WTC11 (cell line): ENCODE data around the gene MUSTN1. TPM values are rescaled to one million over a fixed set of nuclear protein-coding genes. Genes with fewer than 3 reads are reported as not detected.

ENCODE experiments used
- ATAC-seq: fragments of 200-7000 bp; cut with Tn5 transposase; 2 replicates; pipeline ENCODE4 v1.10.0; 2021; ENCODE audit warnings: mild to moderate bottlenecking, moderate library complexity
- CTCF ChIA-PET: fragments of 300-600 bp; sonication (Branson Sonifier 250); formaldehyde crosslinking; loops from one replicate; lab custom pipeline; 2021; ENCODE audit warnings: antibody characterized with exemption; lab: Charles Lee
- POLR2A ChIA-PET: fragments of 350-600 bp; sonication (Branson Sonifier 250); formaldehyde crosslinking; loops from one replicate; lab custom pipeline; 2021; ENCODE audit warnings: antibody characterized with exemption; lab: Charles Lee
- DNase-seq: peaks from one replicate; pipeline ENCODE4 v3.0.0; 2021; ENCODE audit warnings: low spot score
- H3K27ac Mint-ChIP-seq: 2 replicates; pipeline ENCODE4 v1.8.0; 2021; ENCODE audit warnings: mixed read lengths
- H3K27me3 Mint-ChIP-seq: 2 replicates; pipeline ENCODE4 v1.8.0; 2021; ENCODE audit warnings: low read depth, mild to moderate bottlenecking, moderate library complexity, mixed read lengths
- H3K36me3 Mint-ChIP-seq: 2 replicates; pipeline ENCODE4 v1.8.0; 2021; ENCODE audit warnings: mixed read lengths
- H3K4me1 Mint-ChIP-seq: 2 replicates; pipeline ENCODE4 v1.8.0; 2022; ENCODE audit warnings: mixed read lengths
- H3K4me3 Mint-ChIP-seq: 2 replicates; pipeline ENCODE4 v1.8.0; 2021; ENCODE audit warnings: mild to moderate bottlenecking, moderate library complexity, mixed read lengths
- H3K9me3 Mint-ChIP-seq: 2 replicates; pipeline ENCODE4 v1.8.0; 2021; ENCODE audit warnings: mixed read lengths
- AR ChIP-seq: fragments of 250-450 bp; sonication (Bioruptor Pico); IDR thresholded peaks from 2 replicates; pipeline ENCODE4 v1.9.0; 2021; ENCODE audit warnings: mild to moderate bottlenecking
- ARID4B ChIP-seq: sonication (generic); formaldehyde crosslinking; IDR thresholded peaks from 2 replicates; pipeline ENCODE4 v1.8.0; 2023; ENCODE audit warnings: missing genetic modification reagents, mild to moderate bottlenecking, borderline replicate concordance
- ATF6 ChIP-seq: sonication (generic); formaldehyde crosslinking; IDR thresholded peaks from 2 replicates; pipeline ENCODE4 v1.8.1; 2023; ENCODE audit warnings: mild to moderate bottlenecking, missing genetic modification reagents
- CBFB ChIP-seq: sonication (generic); formaldehyde crosslinking; IDR thresholded peaks from 2 replicates; pipeline ENCODE4 v1.8.1; 2022; ENCODE audit warnings: mild to moderate bottlenecking, low read depth, missing genetic modification reagents
- E2F1 ChIP-seq: sonication (generic); formaldehyde crosslinking; IDR thresholded peaks from 2 replicates; pipeline ENCODE4 v1.8.0; 2022; ENCODE audit warnings: mild to moderate bottlenecking, missing genetic modification reagents
- ELF4 ChIP-seq: sonication (generic); formaldehyde crosslinking; IDR thresholded peaks from 2 replicates; pipeline ENCODE4 v1.8.1; 2022; ENCODE audit warnings: low read depth, mild to moderate bottlenecking, moderate library complexity, missing genetic modification reagents
- FOXK1 ChIP-seq: sonication (generic); formaldehyde crosslinking; IDR thresholded peaks from 2 replicates; pipeline ENCODE4 v1.8.0; 2022; ENCODE audit warnings: mild to moderate bottlenecking, moderate library complexity, missing genetic modification reagents
- FOXP4 ChIP-seq: sonication (generic); formaldehyde crosslinking; IDR thresholded peaks from 2 replicates; pipeline ENCODE4 v1.8.0; 2022; ENCODE audit warnings: mild to moderate bottlenecking, missing genetic modification reagents
- IRF1 ChIP-seq: sonication (generic); formaldehyde crosslinking; IDR thresholded peaks from 2 replicates; pipeline ENCODE4 v1.8.0; 2023; ENCODE audit warnings: missing genetic modification reagents
- IRF2 ChIP-seq: sonication (generic); formaldehyde crosslinking; IDR thresholded peaks from 2 replicates; pipeline ENCODE4 v1.8.0; 2022; ENCODE audit warnings: low read depth, missing genetic modification reagents, borderline replicate concordance
- MXD4 ChIP-seq: fragments of 250-450 bp; sonication (Bioruptor Pico); IDR thresholded peaks from 2 replicates; pipeline ENCODE4 v1.8.0; 2021; ENCODE audit warnings: mild to moderate bottlenecking, moderate library complexity, borderline replicate concordance
- NFYB ChIP-seq: sonication (generic); formaldehyde crosslinking; conservative IDR thresholded peaks from 2 replicates; pipeline ENCODE4 v1.8.0; 2022; ENCODE audit warnings: low read depth, missing genetic modification reagents
- TP53 ChIP-seq: sonication (generic); formaldehyde crosslinking; IDR thresholded peaks from 2 replicates; pipeline ENCODE4 v1.8.1; 2023; ENCODE audit warnings: mild to moderate bottlenecking, missing genetic modification reagents
- USF2 ChIP-seq: sonication (generic); formaldehyde crosslinking; IDR thresholded peaks from 2 replicates; pipeline ENCODE4 v1.8.1; 2023; ENCODE audit warnings: mild to moderate bottlenecking, missing genetic modification reagents, moderate library complexity
- ZBTB21 ChIP-seq: sonication (generic); formaldehyde crosslinking; IDR thresholded peaks from 2 replicates; pipeline ENCODE4 v1.8.1; 2023; ENCODE audit warnings: mild to moderate bottlenecking, missing genetic modification reagents, borderline replicate concordance
- ZNF317 ChIP-seq: sonication (generic); formaldehyde crosslinking; IDR thresholded peaks from 2 replicates; pipeline ENCODE4 v1.8.1; 2023; ENCODE audit warnings: low read depth, mild to moderate bottlenecking, moderate library complexity, missing genetic modification reagents, borderline replicate concordance
- ZNF425 ChIP-seq: fragments of 250-450 bp; sonication (Bioruptor Pico); conservative IDR thresholded peaks from 2 replicates; pipeline ENCODE4 v1.9.0; 2021; ENCODE audit warnings: mild to moderate bottlenecking
- total RNA-seq: library from RNA; stranded (reverse); gene quantifications from 3 replicates; pipeline ENCODE4 v1.2.3, GENCODE V29; 2021

The MUSTN1 gene
- total RNA-seq, 1 experiment from 2014 or later, result 4.2 TPM

GRCh38 chr3:52827866-52828376, 6.9 kb downstream of the MUSTN1 start:
- POLR2A ChIA-PET, result no interaction called here
- H3K27ac Mint-ChIP-seq, result no peak overlapping the region
- TF ChIP-seq IRF1, result no peak
- no peak for TF ChIP-seq MXD4 (CRISPR knock-in tag)
- no peak for TF ChIP-seq NFYB (CRISPR knock-in tag)
- TF ChIP-seq AR (CRISPR knock-in tag), result no peak
- TF ChIP-seq ATF6 (CRISPR knock-in tag), result no peak
- TF ChIP-seq USF2 (CRISPR knock-in tag), result no peak
- TF ChIP-seq ZNF317, result no peak
- TF ChIP-seq ARID4B, result no peak
- TF ChIP-seq IRF2 (CRISPR knock-in tag), result no peak
- TF ChIP-seq E2F1, result no peak

GRCh38 chr3:52827441-52827840, 7.4 kb downstream of the MUSTN1 start:
- no peaks in the 10 kb centered on the region for H3K27me3 Mint-ChIP-seq
- no peak overlapping the region for H3K27ac Mint-ChIP-seq
- no peak for ATAC-seq
- no peak for DNase-seq
- H3K4me1 Mint-ChIP-seq, result no peaks in the 10 kb centered on the region
- POLR2A ChIA-PET, result no interaction called here
- CTCF ChIA-PET, result interaction anchor here (1.4 kb wide), 1 partner anchor 11 kb away, joined by 5 read pairs; no protein-coding TSS in a partner anchor
- H3K9me3 Mint-ChIP-seq, result no peaks in the 10 kb centered on the region
- no peaks in the 10 kb centered on the region for H3K36me3 Mint-ChIP-seq
- H3K4me3 Mint-ChIP-seq, result no peak overlapping the region
- TF ChIP-seq ZNF425 (CRISPR knock-in tag) (no peak), TP53 (CRISPR knock-in tag) (no peak), CBFB (CRISPR knock-in tag) (no peak), ELF4 (CRISPR knock-in tag) (no peak), ZBTB21 (CRISPR knock-in tag) (no peak), FOXK1 (CRISPR knock-in tag) (no peak), FOXP4 (CRISPR knock-in tag) (no peak)

More at GRCh38 chr3:52827866-52828376, 6.9 kb downstream of the MUSTN1 start:
- Mint-ChIP-seq H3K27me3 (no peaks in the 10 kb centered on the region), H3K4me3 (no peak overlapping the region), H3K9me3 (no peaks in the 10 kb centered on the region), H3K4me1 (no peaks in the 10 kb centered on the region), H3K36me3 (no peaks in the 10 kb centered on the region)
- CTCF ChIA-PET, result no interaction called here
- ATAC-seq, result peak; percentile 71
- DNase-seq, result no peak
